ENCODE measurements around the gene STRC. TPM values are rescaled to one million over a fixed set of nuclear protein-coding genes. Genes with fewer than 3 reads are reported as not detected.

The STRC gene
- not detected in 2 replicates for total RNA-seq

DNA sequence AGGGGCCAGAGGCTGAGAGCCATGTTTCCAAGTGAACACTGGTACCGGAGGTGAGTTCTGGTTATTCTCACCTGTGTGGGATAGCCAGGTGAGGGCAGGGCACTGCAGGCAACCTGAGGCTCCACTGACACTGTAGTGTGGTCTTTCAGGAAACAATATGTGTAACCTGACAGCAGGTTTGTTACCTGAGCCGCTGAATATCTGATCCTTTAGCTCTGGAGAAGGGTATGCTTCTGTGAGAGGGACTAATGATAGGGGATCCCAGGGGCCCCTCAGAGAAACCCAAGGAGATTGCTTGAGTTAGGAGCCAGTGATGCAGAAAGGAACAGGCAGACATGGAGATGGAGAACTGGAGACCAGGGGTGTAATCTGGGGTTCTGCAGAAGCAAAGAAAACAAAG, at the start of gene STRC:
STRC (minus strand) TSS at position 101 of the 400 bp plus-strand sequence; CDS start at position 23, 78 bp downstream.

GRCh38 chr15:43648649-43649429, 30.2 kb upstream of the STRC start, which contains the start of gene CATSPER2:
CATSPER2 (minus strand) TSS chr15:43648844; CDS start chr15:43648061, 783 bp downstream.

GRCh38 chr15:43593328-43594190, 25.0 kb downstream of the STRC start, which contains the start of gene CKMT1B:
CKMT1B (plus strand) TSS chr15:43594027; CDS start chr15:43594219, 192 bp downstream.

GRCh38 chr15:43589778-43590466, 28.7 kb downstream of the STRC start, which contains the start of gene PPIP5K1:
PPIP5K1 (minus strand) TSS chr15:43590208; CDS start chr15:43584504, 5,704 bp downstream.

Other genes with a start within 250 kb of the STRC start
- gene ZSCAN29, start 247.8 kb downstream of the STRC start, total RNA-seq: 11.9 and 17.7 TPM in 2 replicates
- gene TUBGCP4, start 247.7 kb downstream of the STRC start, total RNA-seq: 7.2 and 7.9 TPM in 2 replicates
- 15.3 and 20.9 TPM in 2 replicates for gene TP53BP1, start 125.6 kb downstream of the STRC start, total RNA-seq
- gene MAP1A, start 101.2 kb downstream of the STRC start, total RNA-seq: 9.2 and 18.0 TPM in 2 replicates
- 9.6 and 18.1 TPM in 2 replicates for gene PPIP5K1, start 28.6 kb downstream of the STRC start, total RNA-seq
- not detected in 2 replicates for gene CKMT1B, start 24.8 kb downstream of the STRC start, total RNA-seq
- under 0.01 TPM in 1 of 2 replicates, not detected in the other for gene CATSPER2, start 30.0 kb upstream of the STRC start, total RNA-seq
- not detected in 2 replicates for gene CKMT1A, start 75.1 kb upstream of the STRC start, total RNA-seq
- 411 and 442 TPM in 2 replicates for gene PDIA3, start 127.6 kb upstream of the STRC start, total RNA-seq
- gene ELL3, start 158.2 kb upstream of the STRC start, total RNA-seq: 1.3 and 1.6 TPM in 2 replicates
- 1,432 and 2,009 TPM in 2 replicates for gene SERF2, start 173.5 kb upstream of the STRC start, total RNA-seq
- not detected in 2 replicates for gene SERINC4, start 181.4 kb upstream of the STRC start, total RNA-seq
- gene HYPK, start 181.8 kb upstream of the STRC start, total RNA-seq: 7.8 and 17.5 TPM in 2 replicates
- 14.4 and 23.0 TPM in 2 replicates for gene MFAP1, start 205.9 kb upstream of the STRC start, total RNA-seq
- 3.4 and 4.7 TPM in 2 replicates for gene WDR76, start 208.2 kb upstream of the STRC start, total RNA-seq

Data from cardiac atrium fibroblast (primary cell).